Breast epithelium (tissue), 4 donors: Measurements from ENCODE around the gene EDA. TPM values are rescaled to one million over a fixed set of nuclear protein-coding genes. Genes with fewer than 3 reads are reported as not detected.

Experiments used
- DNase-seq, 2 donors: peaks; one replicate each; pipeline ENCODE4 v3.0.0-alpha.2; 2019; ENCODE audit warnings: low spot score in 2 of 2
- H3K27ac ChIP-seq, 2 donors: fragments of 200-600 bp; sonication (generic) in 1 of 2; one replicate each; pipeline ENCODE4 v1.5.1; 2016 to 2019; ENCODE audit warnings: mild to moderate bottlenecking in 1 of 2
- H3K27me3 ChIP-seq, 2 donors: fragments of 200-600 bp; sonication (generic) in 1 of 2; one replicate each; pipeline versions ENCODE4 v1.5.1 to v1.6.0; 2017 to 2019; ENCODE audit warnings: control low read depth in 1 of 2, mild to moderate bottlenecking in 1 of 2
- H3K36me3 ChIP-seq: fragments of 200-600 bp; one replicate; pipeline ENCODE4 v1.5.1; 2019
- H3K4me1 ChIP-seq, 2 donors: fragments of 200-600 bp; sonication (generic); one replicate each; pipeline ENCODE4 v1.5.1; 2016 to 2019; ENCODE audit warnings: control low read depth in 1 of 2
- H3K4me3 ChIP-seq, 3 donors: fragments of 200-600 bp; sonication (generic); 1 replicate in 2 of 3; 2 replicates in 1 of 3; pipeline ENCODE4 v1.5.1; 2016 to 2019; ENCODE audit warnings: mild to moderate bottlenecking in 3 of 3, moderate library complexity in 2 of 3
- H3K9me3 ChIP-seq, 2 donors: fragments of 200-600 bp; sonication (generic) in 1 of 2; one replicate each; pipeline ENCODE4 v1.5.1; 2016 to 2019; ENCODE audit warnings: control low read depth in 1 of 2
- POLR2A ChIP-seq: fragments of 450-650 bp; IDR thresholded peaks from one replicate; pipeline ENCODE4 v1.6.1; 2016; ENCODE audit warnings: antibody characterized with exemption, mild to moderate bottlenecking, moderate library complexity
- POLR2AphosphoS5 ChIP-seq, 3 donors: sonication (generic); formaldehyde crosslinking; IDR thresholded peaks; one replicate each; pipeline ENCODE4 v1.6.1; 2017; ENCODE audit warnings: antibody characterized with exemption in 3 of 3
- intact Hi-C: fragments of 100-400 bp; cut with DNase I; formaldehyde crosslinking; loops from one replicate; pipeline ENCODE4 v1.15.1; 2023; ENCODE audit warnings: low total_unique reads
- total RNA-seq, 3 donors: library from RNA; depleted of rRNA; stranded (reverse); fragments of >200 nt; gene quantifications; one replicate each; pipeline ENCODE4 v1.1.0, GENCODE V29; 2016
- TF ChIP-seq, protein P1 (sequence below), 3 donors: fragments of 450-650 bp; IDR thresholded peaks; one replicate each; pipeline ENCODE4 v1.5.1; 2016 to 2017; ENCODE audit warnings: antibody characterized with exemption in 3 of 3, mild to moderate bottlenecking in 3 of 3, moderate library complexity in 3 of 3

The EDA gene
- total RNA-seq, 3 donors from 2014 or later: 3.6 to 6.7 (median 5.0) TPM

DNA sequence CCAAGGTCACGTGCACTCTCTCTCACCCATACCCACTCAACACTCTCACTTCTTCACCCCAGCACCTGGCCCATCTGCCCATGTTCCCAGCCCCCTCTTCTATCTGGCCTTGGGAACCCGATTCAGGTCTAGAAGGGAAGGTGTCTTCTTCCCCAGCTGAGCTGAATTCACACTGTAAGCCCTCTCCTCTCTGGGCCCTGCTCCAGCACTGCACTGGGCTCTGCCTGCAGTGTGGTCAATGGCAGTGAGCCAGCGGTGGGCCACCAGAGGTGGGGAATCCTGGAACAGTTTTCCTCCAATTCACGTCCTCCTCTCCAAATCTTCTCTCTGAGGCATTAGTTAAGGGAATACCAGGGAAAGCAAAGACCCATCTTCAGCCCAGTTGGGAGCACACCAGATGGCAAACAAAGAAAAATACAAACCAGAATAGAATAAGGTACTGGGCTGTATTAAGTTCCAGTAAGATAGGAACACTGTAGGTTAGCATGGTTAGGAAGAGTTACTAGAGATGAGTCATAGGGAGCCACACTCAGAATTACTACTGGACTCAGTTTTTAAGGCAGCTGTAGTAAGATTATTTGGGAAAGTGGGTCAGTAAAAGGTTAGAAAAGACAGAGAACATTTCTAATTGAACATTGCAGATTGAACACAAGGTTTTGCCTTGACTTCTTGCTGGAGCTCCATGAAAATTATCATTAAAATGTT, 428.8 kb downstream of the EDA start:
- intact Hi-C loops: no loop called here
- no peaks in the 10 kb centered on the region for H3K9me3 ChIP-seq
- peaks cover 0 to 54% of the 10 kb centered on the region in 2 donors for H3K27me3 ChIP-seq

GRCh38 chrX:70046978-70047377, 431.1 kb downstream of the EDA start:
- TF ChIP-seq, protein P1, sequence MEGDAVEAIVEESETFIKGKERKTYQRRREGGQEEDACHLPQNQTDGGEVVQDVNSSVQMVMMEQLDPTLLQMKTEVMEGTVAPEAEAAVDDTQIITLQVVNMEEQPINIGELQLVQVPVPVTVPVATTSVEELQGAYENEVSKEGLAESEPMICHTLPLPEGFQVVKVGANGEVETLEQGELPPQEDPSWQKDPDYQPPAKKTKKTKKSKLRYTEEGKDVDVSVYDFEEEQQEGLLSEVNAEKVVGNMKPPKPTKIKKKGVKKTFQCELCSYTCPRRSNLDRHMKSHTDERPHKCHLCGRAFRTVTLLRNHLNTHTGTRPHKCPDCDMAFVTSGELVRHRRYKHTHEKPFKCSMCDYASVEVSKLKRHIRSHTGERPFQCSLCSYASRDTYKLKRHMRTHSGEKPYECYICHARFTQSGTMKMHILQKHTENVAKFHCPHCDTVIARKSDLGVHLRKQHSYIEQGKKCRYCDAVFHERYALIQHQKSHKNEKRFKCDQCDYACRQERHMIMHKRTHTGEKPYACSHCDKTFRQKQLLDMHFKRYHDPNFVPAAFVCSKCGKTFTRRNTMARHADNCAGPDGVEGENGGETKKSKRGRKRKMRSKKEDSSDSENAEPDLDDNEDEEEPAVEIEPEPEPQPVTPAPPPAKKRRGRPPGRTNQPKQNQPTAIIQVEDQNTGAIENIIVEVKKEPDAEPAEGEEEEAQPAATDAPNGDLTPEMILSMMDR (IDR thresholded peaks at IDR 0.05): no peak
- no peak for TF ChIP-seq POLR2A
- intact Hi-C loops: no loop called here
- H3K4me3 ChIP-seq: no peak overlapping the region
- H3K27me3 ChIP-seq: peaks cover 0 to 47% of the 10 kb centered on the region in 2 donors
- H3K36me3 ChIP-seq: no peaks in the 10 kb centered on the region
- H3K27ac ChIP-seq: no peak overlapping the region
- H3K4me1 ChIP-seq: no peaks in the 10 kb centered on the region
- H3K9me3 ChIP-seq: no peaks in the 10 kb centered on the region
- DNase-seq: no peak

More for the DNA sequence above, 428.8 kb downstream of the EDA start:
- TF ChIP-seq POLR2AphosphoS5 (IDR thresholded peaks at IDR 0.05) (no peak), POLR2A (no peak)
- TF ChIP-seq, protein P1 (IDR thresholded peaks at IDR 0.05): no peak
- DNase-seq: no peak
- Histone ChIP-seq H3K4me3 (no peak overlapping the region), H3K36me3 (no peaks in the 10 kb centered on the region), H3K4me1 (no peaks in the 10 kb centered on the region), H3K27ac (no peak overlapping the region)

DNA sequence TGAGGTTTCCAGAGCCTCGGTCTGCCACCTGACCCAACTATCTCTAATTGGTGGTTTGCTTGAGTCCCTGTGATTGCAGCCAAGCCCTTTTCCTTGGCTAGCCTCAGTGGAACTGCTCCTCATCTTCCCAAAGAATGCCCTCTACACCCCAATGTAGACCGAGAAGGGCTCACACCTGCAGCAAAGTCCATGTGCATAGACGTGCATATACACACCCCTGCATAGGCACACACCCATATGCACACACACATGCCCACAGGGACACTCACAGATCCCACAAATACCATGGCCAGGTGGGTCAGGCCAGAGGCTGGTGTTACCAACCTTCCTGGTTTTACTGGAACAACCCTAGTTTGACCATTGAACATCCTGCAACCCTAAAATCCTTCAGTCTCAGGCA, 433.5 kb downstream of the EDA start:
- no peak overlapping the region for H3K4me3 ChIP-seq
- H3K27ac ChIP-seq: no peak overlapping the region
- peaks cover 0 to 51% of the 10 kb centered on the region in 2 donors for H3K27me3 ChIP-seq
- DNase-seq: no peak
- no peak for TF ChIP-seq POLR2AphosphoS5 (IDR thresholded peaks at IDR 0.05)
- TF ChIP-seq POLR2A: no peak
- intact Hi-C loops: no loop called here
- no peaks in the 10 kb centered on the region for H3K4me1 ChIP-seq
- no peaks in the 10 kb centered on the region for H3K36me3 ChIP-seq
- no peaks in the 10 kb centered on the region for H3K9me3 ChIP-seq

GRCh38 chrX:70049925-70050324, 434.0 kb downstream of the EDA start, which contains the start of gene AWAT2:
AWAT2 (minus strand) TSS chrX:70049938; CDS start chrX:70049932, 6 bp downstream.
- intact Hi-C loops: no loop called here
- H3K27me3 ChIP-seq: peaks cover 0 to 53% of the 10 kb centered on the region in 2 donors
- TF ChIP-seq POLR2AphosphoS5 (IDR thresholded peaks at IDR 0.05) (no peak), POLR2A (no peak)
- TF ChIP-seq, protein P1 (IDR thresholded peaks at IDR 0.05): no peak
- no peak within 1 kb of the TSS for H3K4me3 ChIP-seq
- H3K9me3 ChIP-seq: no peaks in the 10 kb centered on the region
- no peak for DNase-seq
- H3K4me1 ChIP-seq: no peaks in the 10 kb centered on the region
- H3K27ac ChIP-seq: no peak within 1 kb of the TSS
- no peaks in the 10 kb centered on the region for H3K36me3 ChIP-seq

- H3K4me1 ChIP-seq: no peaks in the 10 kb centered on the region
- H3K27ac ChIP-seq: no peak overlapping the region
- no peak for TF ChIP-seq POLR2AphosphoS5 (IDR thresholded peaks at IDR 0.05)
- TF ChIP-seq, protein P1 (IDR thresholded peaks at IDR 0.05): no peak
- no peak for TF ChIP-seq POLR2A
- no peak for DNase-seq
- no peaks in the 10 kb centered on the region for H3K36me3 ChIP-seq
- H3K4me3 ChIP-seq: no peak overlapping the region
- peaks cover 0 to 61% of the 10 kb centered on the region in 2 donors for H3K27me3 ChIP-seq
- intact Hi-C loops: no loop called here
- H3K9me3 ChIP-seq: no peaks in the 10 kb centered on the region
These were observed 437.1 kb downstream of the EDA start for GRCh38 chrX:70052895-70053615.
